Ovary (tissue), 3 donors: ENCODE measurements around the gene SUSD6.

Experiments
- CTCF ChIP-seq, 3 donors: fragments of 450-650 bp in 2 of 3; fragments of 200-600 bp in 1 of 3; IDR thresholded peaks; one replicate each; pipeline versions ENCODE4 v1.5.1 to v1.8.0; 2016 to 2022; ENCODE audit warnings: antibody characterized with exemption in 3 of 3, mild to moderate bottlenecking in 1 of 3
- EP300 ChIP-seq: sonication (generic); formaldehyde crosslinking; IDR thresholded peaks from one replicate; pipeline ENCODE4 v1.6.1; 2017; ENCODE audit warnings: antibody characterized with exemption
- POLR2A ChIP-seq: fragments of 450-650 bp; IDR thresholded peaks from one replicate; pipeline ENCODE4 v1.6.1; 2017; ENCODE audit warnings: antibody characterized with exemption, mild to moderate bottlenecking, moderate library complexity
- donor health status: DM: no; HTN: no; CAD: no.

GRCh38 chr14:69684461-69685217, 73.2 kb downstream of the SUSD6 start:
- TF ChIP-seq EP300 = no peak
- TF ChIP-seq CTCF (IDR thresholded peaks at IDR 0.05) = no peak
- no peak for TF ChIP-seq POLR2A
